GM23338 (cell line): Measurements from ENCODE around the gene NUDT9. TPM values are rescaled to one million over a fixed set of nuclear protein-coding genes. Genes with fewer than 3 reads are reported as not detected.

Source experiments
- ATAC-seq: fragments of 200-7000 bp; cut with Tn5 transposase; 3 replicates; pipeline ENCODE4 v1.9.1; 2020
- DNase-seq: peaks from one replicate; pipeline ENCODE4 v3.0.0-alpha.2; 2015; ENCODE audit warnings: low spot score
- H2AFZ ChIP-seq: fragments of 200-600 bp; sonication (generic); 2 replicates; pipeline ENCODE4 v1.8.0; 2016; ENCODE audit warnings: antibody characterized with exemption, mild to moderate bottlenecking, moderate library complexity
- H3F3A ChIP-seq: fragments of 200-600 bp; sonication (generic); replicated peaks from 2 replicates; pipeline ENCODE4 v1.8.0; 2017; ENCODE audit warnings: antibody characterized with exemption, mixed run types, low read depth
- H3K27ac ChIP-seq: fragments of 200-600 bp; sonication (generic); 2 replicates; pipeline ENCODE4 v1.6.1; 2016; ENCODE audit warnings: low read depth
- H3K27me3 ChIP-seq: fragments of 200-600 bp; sonication (generic); 2 replicates; pipeline ENCODE4 v1.8.0; 2016; ENCODE audit warnings: mild to moderate bottlenecking, mixed run types, moderate library complexity; ENCODE audit not compliant: insufficient read depth
- H3K36me3 ChIP-seq: fragments of 200-600 bp; sonication (generic); 2 replicates; pipeline ENCODE4 v1.8.0; 2016; ENCODE audit warnings: mild to moderate bottlenecking; ENCODE audit not compliant: insufficient read depth
- H3K4me1 ChIP-seq: fragments of 200-600 bp; sonication (generic); 2 replicates; pipeline ENCODE4 v1.8.0; 2016; ENCODE audit warnings: mild to moderate bottlenecking, moderate library complexity; ENCODE audit not compliant: insufficient read depth
- H3K4me2 ChIP-seq: fragments of 200-600 bp; sonication (generic); 2 replicates; pipeline ENCODE4 v1.7.1; 2017; ENCODE audit warnings: mixed run types
- H3K4me3 ChIP-seq: fragments of 200-600 bp; sonication (generic); 2 replicates; pipeline ENCODE4 v1.6.1; 2016; ENCODE audit warnings: mixed run types
- H3K79me2 ChIP-seq: fragments of 200-600 bp; sonication (generic); replicated peaks from 2 replicates; pipeline ENCODE4 v1.8.0; 2017; ENCODE audit warnings: mild to moderate bottlenecking; ENCODE audit not compliant: insufficient read depth
- H3K9me2 ChIP-seq: fragments of 200-600 bp; sonication (generic); 2 replicates; pipeline ENCODE4 v1.8.0; 2017; ENCODE audit not compliant: insufficient read depth
- H4K20me1 ChIP-seq: fragments of 200-600 bp; sonication (generic); replicated peaks from 2 replicates; pipeline ENCODE4 v1.8.0; 2017; ENCODE audit warnings: mild to moderate bottlenecking; ENCODE audit not compliant: insufficient read depth
- H3K27ac Mint-ChIP-seq: 2 replicates; pipeline ENCODE4 v1.8.0; 2020; ENCODE audit warnings: inconsistent platforms, mild to moderate bottlenecking, moderate library complexity, mixed read lengths
- H3K27me3 Mint-ChIP-seq: 3 replicates; pipeline ENCODE4 v1.8.0; 2022; ENCODE audit warnings: low read depth, mild to moderate bottlenecking, moderate library complexity, mixed read lengths, inconsistent platforms; ENCODE audit not compliant: insufficient read depth, poor library complexity
- H3K36me3 Mint-ChIP-seq: 3 replicates; pipeline ENCODE4 v1.8.0; 2021; ENCODE audit warnings: low read depth, mild to moderate bottlenecking, inconsistent platforms, moderate library complexity, mixed read lengths
- H3K4me1 Mint-ChIP-seq: 3 replicates; pipeline ENCODE4 v1.8.0; 2020; ENCODE audit warnings: mild to moderate bottlenecking, inconsistent platforms, mixed read lengths
- H3K4me3 Mint-ChIP-seq: 3 replicates; pipeline ENCODE4 v1.8.0; 2021; ENCODE audit warnings: moderate library complexity, mild to moderate bottlenecking, inconsistent platforms, mixed read lengths
- H3K9me3 Mint-ChIP-seq: 3 replicates; pipeline ENCODE4 v1.8.0; 2020; ENCODE audit warnings: moderate library complexity, mild to moderate bottlenecking, inconsistent platforms, mixed read lengths
- CREB1 ChIP-seq: fragments of 250-450 bp; sonication (Bioruptor Pico); IDR thresholded peaks from 2 replicates; pipeline ENCODE4 v1.5.0; 2020; ENCODE audit warnings: low read depth, mild to moderate bottlenecking, moderate library complexity
- CTCF ChIP-seq, 2 experiments: fragments of 200-600 bp in 1 of 2; sonication (generic) in 1 of 2; conservative IDR thresholded peaks; 2 replicates each; pipeline versions ENCODE4 v1.5.1 to v1.6.1; 2016 to 2017; ENCODE audit warnings: antibody characterized with exemption in 2 of 2, low read depth in 2 of 2, mild to moderate bottlenecking in 2 of 2, moderate library complexity in 1 of 2
- EZH2 ChIP-seq: fragments of 200-600 bp; sonication (generic); IDR thresholded peaks from one replicate; pipeline ENCODE4 v1.8.0; 2017; ENCODE audit warnings: antibody characterized with exemption, mild to moderate bottlenecking, low read depth; ENCODE audit not compliant: unreplicated experiment
- EZH2phosphoT487 ChIP-seq: fragments of 200-600 bp; sonication (generic); IDR thresholded peaks from one replicate; pipeline ENCODE4 v1.8.1; 2018; ENCODE audit warnings: antibody characterized with exemption; ENCODE audit not compliant: unreplicated experiment
- JUNB ChIP-seq: IDR thresholded peaks from one replicate; pipeline ENCODE4 v1.6.1; 2016; ENCODE audit warnings: antibody characterized with exemption; ENCODE audit not compliant: unreplicated experiment
- POLR2AphosphoS5 ChIP-seq: IDR thresholded peaks from 2 replicates; pipeline ENCODE4 v1.6.1; 2016; ENCODE audit warnings: antibody characterized with exemption, low read depth
- STAT1 ChIP-seq: IDR thresholded peaks from one replicate; pipeline ENCODE4 v1.6.1; 2016; ENCODE audit warnings: antibody characterized with exemption; ENCODE audit not compliant: unreplicated experiment
- ZNF114 ChIP-seq: fragments of 250-450 bp; sonication (Bioruptor Pico); IDR thresholded peaks from 2 replicates; pipeline ENCODE4 v1.5.0; 2020; ENCODE audit warnings: mild to moderate bottlenecking, moderate library complexity
- ZNF331 ChIP-seq: fragments of 250-450 bp; sonication (Bioruptor Pico); IDR thresholded peaks from 2 replicates; pipeline ENCODE4 v1.5.0; 2020; ENCODE audit warnings: low read depth, mild to moderate bottlenecking, moderate library complexity
- ZNF462 ChIP-seq: fragments of 250-450 bp; sonication (Bioruptor Pico); IDR thresholded peaks from 2 replicates; pipeline ENCODE4 v1.5.0; 2020; ENCODE audit warnings: mild to moderate bottlenecking, moderate library complexity
- polyA plus RNA-seq: library from polyadenylated mRNA; unstranded; fragments of >200 nt; fragmentation: Nextera tagmentation; extraction: Ambion mirVana; gene quantifications from 2 replicates; pipeline ENCODE4 v1.2.1, GENCODE V29; 2016
- total RNA-seq: library from RNA; depleted of rRNA; stranded (reverse); fragments of >200 nt; shearing (Covaris generic); gene quantifications from 2 replicates; pipeline ENCODE4 v1.2.3, GENCODE V29; 2014

Gene NUDT9
- total and polyA plus RNA-seq, 2 experiments from 2014 or later, result 22.9 to 43.4 TPM

- no peak overlapping the region for H3K4me3 ChIP-seq
- H3K4me3 Mint-ChIP-seq, result no peak overlapping the region
- H3K27me3 ChIP-seq, result no peaks in the 10 kb centered on the region
- 0 out of 2 replicates have a peak, but pooled peaks cover 4% of the 10 kb centered on the region for H4K20me1 ChIP-seq
- no peaks in the 10 kb centered on the region for H3F3A ChIP-seq
- no peak overlapping the region for H2AFZ ChIP-seq
- no peaks in the 10 kb centered on the region for H3K9me3 Mint-ChIP-seq
- H3K4me1 ChIP-seq, result 0 out of 2 replicates have a peak, but pooled peaks cover 8% of the 10 kb centered on the region
- no peak overlapping the region for H3K4me2 ChIP-seq
- no peak overlapping the region for H3K27ac ChIP-seq
- peaks cover 7% of the 10 kb centered on the region; the same call in 2 of the 3 replicates for H3K4me1 Mint-ChIP-seq
- peaks cover 1% of the 10 kb centered on the region for H3K27me3 Mint-ChIP-seq
- no peak overlapping the region for H3K27ac Mint-ChIP-seq
- peaks cover 11% of the 10 kb centered on the region; the same call in 1 of the 2 replicates for H3K36me3 ChIP-seq
- ATAC-seq (no peak), DNase-seq (no peak)
- TF ChIP-seq EZH2, result no peak
- TF ChIP-seq CTCF (conservative IDR thresholded peaks at IDR 0.05; ENCODE audit: low read depth in 2 of 2), result peak in 1 of 2 experiments; percentile 23; a peak in 1 of 4 replicates
- no peaks in the 10 kb centered on the region for H3K9me2 ChIP-seq
- no peaks in the 10 kb centered on the region for H3K79me2 ChIP-seq
- peaks cover 34% of the 10 kb centered on the region for H3K36me3 Mint-ChIP-seq
Observed at GRCh38 chr4:87451537-87451936, 29.2 kb downstream of the NUDT9 start.

DNA sequence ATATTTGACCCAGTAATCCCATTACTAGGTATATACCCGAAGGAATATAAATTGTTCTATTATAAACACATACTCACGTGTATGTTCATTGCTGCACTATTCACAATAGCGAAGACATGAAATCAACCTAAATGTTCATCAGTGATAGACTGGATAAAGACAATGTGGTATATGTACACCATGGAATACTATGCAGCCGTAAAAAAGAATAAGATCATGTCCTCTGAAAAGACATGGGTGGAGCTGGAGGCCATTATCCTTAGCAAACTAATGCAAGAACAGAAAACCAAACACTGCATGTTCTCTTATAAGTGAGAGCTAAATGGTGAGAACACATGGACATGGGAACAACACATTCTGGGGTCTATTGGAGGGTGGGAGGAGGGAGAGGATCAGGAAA is 36.5 kb downstream of the NUDT9 start:
- Histone ChIP-seq H3K79me2 (no peaks in the 10 kb centered on the region), H2AFZ (no peak overlapping the region), H3F3A (no peaks in the 10 kb centered on the region), H3K4me3 (no peak overlapping the region), H3K27ac (no peak overlapping the region), H3K27me3 (no peaks in the 10 kb centered on the region), H3K36me3 (peaks cover 10% of the 10 kb centered on the region; the same call in 1 of the 2 replicates), H3K9me2 (no peaks in the 10 kb centered on the region), H3K4me1 (peaks cover 19% of the 10 kb centered on the region), H3K4me2 (no peak overlapping the region), H4K20me1 (no peaks in the 10 kb centered on the region)
- no peak for ATAC-seq
- no peaks in the 10 kb centered on the region for H3K27me3 Mint-ChIP-seq
- no peak overlapping the region for H3K27ac Mint-ChIP-seq
- peaks cover 13% of the 10 kb centered on the region; the same call in 2 of the 3 replicates for H3K4me1 Mint-ChIP-seq
- no peak overlapping the region for H3K4me3 Mint-ChIP-seq
- no peaks in the 10 kb centered on the region for H3K9me3 Mint-ChIP-seq
- no peak for DNase-seq
- H3K36me3 Mint-ChIP-seq, result peaks cover 26% of the 10 kb centered on the region
- TF ChIP-seq ZNF114 (CRISPR knock-in tag) (no peak), CREB1 (CRISPR knock-in tag) (no peak), JUNB (no peak), ZNF462 (CRISPR knock-in tag) (no peak), EZH2phosphoT487 (no peak), ZNF331 (CRISPR knock-in tag) (no peak), STAT1 (no peak), POLR2AphosphoS5 (no peak), CTCF (conservative IDR thresholded peaks at IDR 0.05; ENCODE audit: low read depth in 2 of 2) (no peak), EZH2 (no peak)
